Large intestine (tissue), 3 donors: ENCODE results near the gene ACTN1. TPM values are rescaled to one million over a fixed set of nuclear protein-coding genes. Genes with fewer than 3 reads are reported as not detected.
A peak's percentile ranks its signal among the peaks of the same experiment; 100 is the strongest.

Source experiments
- DNase-seq, 2 donors: peaks; one replicate each; pipeline versions ENCODE4 v3.0.0 to v3.0.0-alpha.2; 2013
- H3K27ac ChIP-seq: one replicate; pipeline ENCODE4 v1.5.1; 2013; ENCODE audit warnings: low read length
- H3K27me3 ChIP-seq: 2 replicates; pipeline ENCODE4 v1.6.1; 2013; ENCODE audit warnings: low read length; ENCODE audit not compliant: control insufficient read depth, insufficient read depth
- H3K36me3 ChIP-seq: 2 replicates; pipeline ENCODE4 v1.6.1; 2013; ENCODE audit warnings: low read length; ENCODE audit not compliant: control insufficient read depth, insufficient read depth
- H3K4me1 ChIP-seq: one replicate; pipeline ENCODE4 v1.6.1; 2013; ENCODE audit warnings: low read length; ENCODE audit not compliant: control insufficient read depth, insufficient read depth
- H3K4me3 ChIP-seq: one replicate; pipeline ENCODE4 v1.5.1; 2013; ENCODE audit warnings: low read length
- H3K9me3 ChIP-seq: one replicate; pipeline ENCODE4 v1.6.1; 2013; ENCODE audit warnings: mild to moderate bottlenecking, low read depth, low read length, moderate library complexity; ENCODE audit not compliant: control insufficient read depth
- WGBS: methylation state at CpG from one replicate; pipeline ENCODE4 v1.1.5; 2013; ENCODE audit warnings: low lambda C conversion rate; ENCODE audit not compliant: insufficient coverage; 5-methylcytosine and 5-hydroxymethylcytosine counted together
- polyA plus RNA-seq: library from polyadenylated mRNA; unstranded; fragments of 120-200 nt; gene quantifications from one replicate; pipeline ENCODE4 v1.2.1, GENCODE V29; 2013

ACTN1 gene
- polyA plus RNA-seq, 1 donor: 120 TPM

- Histone ChIP-seq H3K27me3 (no peaks in the 10 kb centered on the region), H3K4me3 (no peak overlapping the region), H3K27ac (no peak overlapping the region), H3K9me3 (no peaks in the 10 kb centered on the region), H3K4me1 (no peaks in the 10 kb centered on the region), H3K36me3 (peaks cover 9% of the 10 kb centered on the region)
- no peak for DNase-seq
Observed at GRCh38 chr14:68866991-68867533, 112.0 kb downstream of the ACTN1 start.

DNA sequence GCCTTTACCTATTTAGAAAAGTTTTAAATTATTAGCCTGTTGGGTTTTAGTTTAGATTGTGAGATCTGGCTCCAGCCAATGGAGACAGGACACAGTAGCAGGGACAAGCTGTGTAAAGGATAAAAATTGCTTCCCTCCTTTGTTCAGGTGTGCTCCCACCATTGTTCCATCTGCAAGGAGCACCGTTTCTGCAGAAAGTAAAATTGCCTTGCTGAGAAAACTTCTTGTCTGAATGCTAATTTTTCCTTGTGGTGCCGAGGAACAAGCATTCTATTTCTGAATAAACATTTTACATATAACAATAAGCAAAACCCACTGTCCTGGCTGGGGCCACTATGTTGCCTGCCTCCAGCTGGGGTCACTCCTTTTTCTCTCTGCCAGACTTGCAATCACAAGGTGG, 113.6 kb downstream of the ACTN1 start:
- H3K36me3 ChIP-seq: no peaks in the 10 kb centered on the region
- no peaks in the 10 kb centered on the region for H3K9me3 ChIP-seq
- no peaks in the 10 kb centered on the region for H3K4me1 ChIP-seq
- DNase-seq: no peak
- WGBS: no CpG with 5 or more reads among the region's 2 CpGs
- no peak overlapping the region for H3K4me3 ChIP-seq
- no peaks in the 10 kb centered on the region for H3K27me3 ChIP-seq
- no peak overlapping the region for H3K27ac ChIP-seq

- H3K9me3 ChIP-seq: no peaks in the 10 kb centered on the region
- H3K4me3 ChIP-seq: no peak overlapping the region
- DNase-seq: no peak
- no peaks in the 10 kb centered on the region for H3K4me1 ChIP-seq
- no CpG with 5 or more reads among the region's 6 CpGs for WGBS
- H3K27ac ChIP-seq: no peak overlapping the region
- H3K27me3 ChIP-seq: no peaks in the 10 kb centered on the region
- H3K36me3 ChIP-seq: no peaks in the 10 kb centered on the region
Observed at GRCh38 chr14:68864361-68864750, 114.7 kb downstream of the ACTN1 start.

- Histone ChIP-seq H3K27me3 (no peaks in the 10 kb centered on the region), H3K36me3 (no peaks in the 10 kb centered on the region), H3K9me3 (no peaks in the 10 kb centered on the region), H3K27ac (no peak overlapping the region), H3K4me1 (no peaks in the 10 kb centered on the region), H3K4me3 (no peak overlapping the region)
- WGBS: no CpG with 5 or more reads among the region's 13 CpGs
- no peak for DNase-seq
Observed at GRCh38 chr14:68863610-68864360, 115.3 kb downstream of the ACTN1 start.

GRCh38 chr14:68862954-68863594, 116.0 kb downstream of the ACTN1 start:
- peak; percentile 65 to 70 for DNase-seq
- WGBS: 0% methylated on average over 1 of the region's 2 CpGs
- H3K9me3 ChIP-seq: no peaks in the 10 kb centered on the region
- no peaks in the 10 kb centered on the region for H3K27me3 ChIP-seq
- no peak overlapping the region for H3K27ac ChIP-seq
- H3K4me1 ChIP-seq: peaks cover 2% of the 10 kb centered on the region
- H3K36me3 ChIP-seq: no peaks in the 10 kb centered on the region
- H3K4me3 ChIP-seq: no peak overlapping the region

- Histone ChIP-seq H3K36me3 (no peaks in the 10 kb centered on the region), H3K4me1 (peaks cover 12% of the 10 kb centered on the region), H3K4me3 (no peak overlapping the region), H3K27me3 (no peaks in the 10 kb centered on the region), H3K27ac (no peak overlapping the region), H3K9me3 (no peaks in the 10 kb centered on the region)
- no CpG with 5 or more reads among the region's 5 CpGs for WGBS
- DNase-seq: no peak
Observed at GRCh38 chr14:68860771-68861170, 118.3 kb downstream of the ACTN1 start.

DNA sequence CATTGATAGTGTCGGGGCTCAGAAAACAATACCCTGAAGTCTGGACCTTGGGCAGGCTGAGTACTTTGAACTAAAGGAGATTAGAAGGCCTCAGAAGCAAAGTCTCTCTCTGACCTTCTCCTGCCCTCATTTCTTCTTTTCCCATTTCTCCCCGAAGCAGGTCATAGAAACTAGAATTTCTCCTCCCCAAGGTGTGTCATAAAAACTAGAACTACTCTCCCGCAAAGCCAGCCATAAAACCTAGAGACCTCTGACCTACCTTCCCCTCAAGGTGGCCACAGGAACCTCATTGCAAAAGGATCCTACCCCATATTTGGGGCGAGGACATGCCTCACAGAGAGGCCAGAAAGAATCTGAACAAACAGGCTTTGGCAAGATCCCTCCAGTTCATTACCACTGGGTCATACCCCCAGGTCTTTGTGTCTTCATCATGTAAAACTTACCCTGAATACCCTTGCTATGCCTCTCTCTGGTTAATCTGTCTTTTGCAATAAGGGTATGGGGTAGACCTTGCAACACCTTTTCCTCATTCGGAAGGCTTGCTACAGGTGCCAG, 121.5 kb downstream of the ACTN1 start:
- Histone ChIP-seq H3K36me3 (no peaks in the 10 kb centered on the region), H3K27me3 (no peaks in the 10 kb centered on the region), H3K4me1 (peaks cover 12% of the 10 kb centered on the region), H3K27ac (peak overlapping the region; percentile 53), H3K9me3 (no peaks in the 10 kb centered on the region), H3K4me3 (no peak overlapping the region)
- DNase-seq: peak; percentile 21 to 70
- WGBS: 20% methylated on average over 2 of the region's 5 CpGs

DNA sequence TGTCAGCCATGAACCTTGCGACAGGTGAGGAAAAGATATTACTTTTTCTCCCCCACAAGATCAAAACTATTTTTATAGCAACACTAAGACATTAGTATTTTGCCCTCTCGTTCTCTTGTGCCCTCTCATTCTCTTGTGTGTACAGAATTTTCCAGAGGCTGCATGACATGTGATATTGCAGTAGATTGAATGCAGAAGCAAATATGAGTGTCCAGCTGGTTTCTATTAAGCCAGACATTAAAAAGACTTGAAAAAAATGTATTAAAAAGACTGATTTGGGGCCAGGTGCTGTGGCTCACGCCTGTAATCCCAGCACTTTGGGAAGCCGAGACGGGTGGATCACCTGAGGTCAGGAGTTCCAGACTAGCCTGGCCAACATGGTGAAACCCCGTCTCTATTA, 122.5 kb downstream of the ACTN1 start:
- H3K27ac ChIP-seq: no peak overlapping the region
- no CpG with 5 or more reads among the region's 6 CpGs for WGBS

GRCh38 chr14:68854421-68854820, 124.7 kb downstream of the ACTN1 start:
- Histone ChIP-seq H3K36me3 (no peaks in the 10 kb centered on the region), H3K4me1 (peaks cover 12% of the 10 kb centered on the region), H3K27me3 (no peaks in the 10 kb centered on the region), H3K4me3 (no peak overlapping the region), H3K27ac (no peak overlapping the region), H3K9me3 (no peaks in the 10 kb centered on the region)
- WGBS: no CpG with 5 or more reads among the region's 7 CpGs
- DNase-seq: no peak

More for the DNA sequence above, 122.5 kb downstream of the ACTN1 start:
- H3K36me3 ChIP-seq: no peaks in the 10 kb centered on the region
- H3K27me3 ChIP-seq: no peaks in the 10 kb centered on the region
- no peak overlapping the region for H3K4me3 ChIP-seq
- peaks cover 12% of the 10 kb centered on the region for H3K4me1 ChIP-seq
- no peak for DNase-seq
- no peaks in the 10 kb centered on the region for H3K9me3 ChIP-seq

- H3K4me1 ChIP-seq: peaks cover 12% of the 10 kb centered on the region
- H3K9me3 ChIP-seq: no peaks in the 10 kb centered on the region
- no peaks in the 10 kb centered on the region for H3K36me3 ChIP-seq
- no peaks in the 10 kb centered on the region for H3K27me3 ChIP-seq
- WGBS: no CpG with 5 or more reads among the region's 6 CpGs
- H3K4me3 ChIP-seq: no peak overlapping the region
- H3K27ac ChIP-seq: no peak overlapping the region
- DNase-seq: no peak
Observed at GRCh38 chr14:68853749-68854148, 125.4 kb downstream of the ACTN1 start.
